Measurements from ENCODE around the gene CGB2.
"Not testable (repeated sequence)": the region's sequence is repeated elsewhere in the genome, so short reads cannot be mapped to it uniquely, and the experiment has no call there.

The CGB2 gene

DNA sequence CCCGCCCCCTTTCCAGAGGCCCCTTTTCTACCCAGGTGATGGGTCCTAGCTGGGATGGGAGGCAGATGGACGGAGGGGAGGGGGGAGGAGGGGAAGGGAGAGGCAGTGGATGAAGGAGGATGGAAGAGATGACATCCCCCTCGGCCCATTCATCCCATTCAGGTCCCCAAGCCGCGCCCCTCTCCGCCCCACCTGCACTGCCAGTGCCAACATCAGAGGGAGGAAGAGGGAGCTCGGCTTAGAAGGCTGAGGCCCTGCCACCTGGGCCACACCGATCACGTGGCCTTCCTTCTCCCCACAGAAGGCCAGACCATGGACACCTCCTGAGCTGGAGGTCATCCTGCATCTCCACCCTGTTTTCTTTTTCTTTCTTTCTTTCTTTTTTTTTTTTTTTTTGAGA lies 3.0 kb upstream of the CGB2 start:
- H3K27me3 ChIP-seq (ENCODE audit: control insufficient read depth, insufficient read depth, low read length); H3K4me3 ChIP-seq (ENCODE audit: low read length); H3K36me3 ChIP-seq (ENCODE audit: control insufficient read depth, insufficient read depth, low read length); H3K27ac ChIP-seq (ENCODE audit: low read depth, low read length); H3K4me1 ChIP-seq (ENCODE audit: control insufficient read depth, insufficient read depth, low read length); H3K9ac ChIP-seq (ENCODE audit: low read length): not testable (repeated sequence)

DNA sequence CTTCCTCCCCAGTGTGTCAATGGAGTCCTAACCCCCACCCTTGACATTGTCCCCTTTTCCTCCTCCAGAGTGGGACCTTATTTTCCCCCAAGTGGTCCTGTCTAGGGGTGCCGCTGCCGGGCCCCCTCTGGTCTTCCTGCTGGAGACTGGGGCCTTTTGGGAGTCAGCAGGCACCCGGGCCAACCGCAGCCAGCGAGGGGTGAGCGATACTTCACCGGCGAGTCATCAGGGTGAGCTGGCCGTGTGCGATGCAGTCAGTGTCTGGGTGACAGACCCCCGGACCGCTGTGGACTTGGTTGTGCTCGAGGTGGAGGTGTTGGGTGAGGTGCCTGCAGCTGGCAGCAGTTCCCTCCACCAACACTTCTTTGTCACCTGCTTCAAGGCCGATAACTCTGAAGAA lies 1.9 kb upstream of the CGB2 start:
- not testable (repeated sequence) for H3K27me3 ChIP-seq (ENCODE audit: control insufficient read depth, insufficient read depth, low read length); H3K27ac ChIP-seq (ENCODE audit: low read depth, low read length); H3K4me1 ChIP-seq (ENCODE audit: control insufficient read depth, insufficient read depth, low read length); H3K4me3 ChIP-seq (ENCODE audit: low read length); H3K36me3 ChIP-seq (ENCODE audit: control insufficient read depth, insufficient read depth, low read length); H3K9ac ChIP-seq (ENCODE audit: low read length)

DNA sequence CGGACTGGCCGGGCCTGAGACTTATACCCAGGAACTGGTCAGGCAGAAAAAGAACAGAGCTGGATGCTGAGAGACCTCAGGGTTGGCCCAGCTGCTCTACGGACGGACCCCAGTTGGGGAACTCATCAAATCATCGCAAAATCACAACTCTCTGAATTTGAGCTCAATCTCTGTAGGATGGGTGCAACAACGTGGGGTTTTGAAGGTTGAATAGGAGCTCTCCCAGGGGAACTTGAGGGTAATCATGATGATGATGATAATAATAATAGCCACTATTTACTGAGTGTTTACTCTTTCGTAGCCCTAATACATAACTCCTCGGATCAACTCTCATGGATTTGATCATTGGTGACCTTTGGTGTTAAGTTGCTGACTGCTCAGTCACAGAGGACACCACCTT lies 1.4 kb upstream of the CGB2 start:
- H3K36me3 ChIP-seq (ENCODE audit: control insufficient read depth, insufficient read depth, low read length); H3K27ac ChIP-seq (ENCODE audit: low read depth, low read length); H3K9ac ChIP-seq (ENCODE audit: low read length); H3K4me1 ChIP-seq (ENCODE audit: control insufficient read depth, insufficient read depth, low read length); H3K4me3 ChIP-seq (ENCODE audit: low read length); H3K27me3 ChIP-seq (ENCODE audit: control insufficient read depth, insufficient read depth, low read length): not testable (repeated sequence)

DNA sequence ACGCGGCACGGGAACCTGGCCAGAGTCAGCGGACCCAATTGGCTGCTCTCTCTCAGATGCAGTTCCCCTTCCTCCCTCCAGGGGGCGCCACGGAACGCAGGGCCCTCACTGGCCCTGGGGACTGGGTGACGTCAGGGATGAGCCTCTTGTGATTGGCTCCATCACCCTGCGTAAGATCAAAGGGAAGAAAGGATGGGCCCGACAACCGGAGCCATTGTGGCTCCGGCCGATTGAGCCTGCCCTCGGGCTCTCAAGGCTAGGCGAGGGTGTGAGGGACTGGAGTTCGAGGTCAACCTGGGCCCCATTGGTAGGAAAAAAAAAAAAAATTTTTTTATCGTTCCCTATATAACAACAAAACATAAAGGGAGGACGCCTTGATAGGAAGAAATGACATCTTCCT lies 5.1 kb downstream of the CGB2 start, which contains the start of gene CGB1:
Gene CGB1, minus strand, starts transcription at position 81 of the 400 bp plus-strand sequence. CDS start 184 bp downstream, outside the sequence.
- H3K4me3 ChIP-seq (ENCODE audit: low read length); H3K27ac ChIP-seq (ENCODE audit: low read depth, low read length); H3K36me3 ChIP-seq (ENCODE audit: control insufficient read depth, insufficient read depth, low read length); H3K27me3 ChIP-seq (ENCODE audit: control insufficient read depth, insufficient read depth, low read length); H3K4me1 ChIP-seq (ENCODE audit: control insufficient read depth, insufficient read depth, low read length); H3K9ac ChIP-seq (ENCODE audit: low read length): not testable (repeated sequence)

DNA sequence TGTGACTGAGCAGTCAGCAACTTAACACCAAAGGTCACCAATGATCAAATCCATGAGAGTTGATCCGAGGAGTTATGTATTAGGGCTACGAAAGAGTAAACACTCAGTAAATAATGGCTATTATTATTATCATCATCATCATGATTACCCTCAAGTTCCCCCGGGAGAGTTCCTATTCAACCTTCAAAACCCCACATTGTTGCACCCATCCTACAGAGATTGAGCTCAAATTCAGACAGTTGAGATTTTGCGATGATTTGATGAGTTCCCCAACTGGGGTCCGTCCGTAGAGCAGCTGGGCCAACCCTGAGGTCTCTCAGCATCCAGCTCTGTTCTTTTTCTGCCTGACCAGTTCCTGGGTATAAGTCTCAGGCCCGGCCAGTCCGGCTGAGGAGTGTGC lies 6.4 kb downstream of the CGB2 start:
- H3K27ac ChIP-seq (ENCODE audit: low read depth, low read length); H3K4me1 ChIP-seq (ENCODE audit: control insufficient read depth, insufficient read depth, low read length); H3K9ac ChIP-seq (ENCODE audit: low read length); H3K36me3 ChIP-seq (ENCODE audit: control insufficient read depth, insufficient read depth, low read length); H3K27me3 ChIP-seq (ENCODE audit: control insufficient read depth, insufficient read depth, low read length); H3K4me3 ChIP-seq (ENCODE audit: low read length): not testable (repeated sequence)

DNA sequence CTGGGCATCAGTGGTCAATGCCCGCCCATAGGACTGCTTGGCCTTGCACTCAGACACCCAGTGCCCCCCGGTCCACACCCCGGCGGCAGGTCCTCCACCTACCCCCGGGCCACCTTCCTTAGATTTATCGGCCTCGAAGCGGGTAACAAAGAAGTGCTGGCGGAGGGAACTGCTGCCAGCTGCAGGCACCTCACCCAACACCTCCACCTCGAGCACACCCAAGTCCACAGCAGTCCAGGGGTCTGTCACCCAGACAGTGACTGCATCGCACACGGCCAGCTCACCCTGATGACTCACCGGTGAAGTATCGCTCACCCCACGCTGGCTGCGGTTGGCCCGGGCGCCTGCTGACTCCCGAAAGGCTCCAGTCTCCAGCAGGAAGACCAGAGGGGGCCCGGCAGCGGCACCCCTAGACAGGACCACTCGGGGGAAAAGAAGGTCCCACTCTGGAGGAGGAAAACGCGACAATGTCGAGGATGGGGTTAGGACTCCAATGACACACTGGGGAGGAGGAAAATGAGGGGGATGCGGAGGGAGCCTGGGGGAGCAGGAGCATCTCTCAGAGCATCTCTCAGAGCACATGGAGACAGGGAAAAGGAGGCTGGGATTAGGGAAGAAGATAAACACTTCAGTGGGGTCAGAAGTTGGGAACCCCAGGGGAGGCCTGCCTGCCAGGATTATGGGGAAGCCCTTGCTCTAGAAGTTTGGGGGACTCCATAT lies 7.0 kb downstream of the CGB2 start:
- H3K4me3 ChIP-seq (ENCODE audit: low read length); H3K4me1 ChIP-seq (ENCODE audit: control insufficient read depth, insufficient read depth, low read length); H3K27me3 ChIP-seq (ENCODE audit: control insufficient read depth, insufficient read depth, low read length); H3K9ac ChIP-seq (ENCODE audit: low read length); H3K27ac ChIP-seq (ENCODE audit: low read depth, low read length); H3K36me3 ChIP-seq (ENCODE audit: control insufficient read depth, insufficient read depth, low read length): not testable (repeated sequence)

DNA sequence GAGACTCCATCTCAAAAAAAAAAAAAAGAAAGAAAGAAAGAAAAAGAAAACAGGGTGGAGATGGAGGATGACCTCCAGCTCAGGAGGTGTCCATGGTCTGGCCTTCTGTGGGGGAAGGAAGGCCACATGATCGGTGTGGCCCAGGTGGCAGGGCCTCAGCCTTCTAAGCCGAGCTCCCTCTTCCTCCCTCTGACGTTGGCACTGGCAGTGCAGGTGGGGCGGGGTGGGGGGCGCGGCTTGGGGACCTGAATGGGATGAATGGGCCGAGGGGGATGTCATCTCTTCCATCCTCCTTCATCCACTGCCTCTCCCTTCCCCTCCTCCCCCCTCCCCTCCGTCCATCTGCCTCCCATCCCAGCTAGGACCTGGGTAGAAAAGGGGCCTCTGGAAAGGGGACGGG lies 8.0 kb downstream of the CGB2 start:
- not testable (repeated sequence) for H3K9ac ChIP-seq (ENCODE audit: low read length); H3K36me3 ChIP-seq (ENCODE audit: control insufficient read depth, insufficient read depth, low read length)

DNA sequence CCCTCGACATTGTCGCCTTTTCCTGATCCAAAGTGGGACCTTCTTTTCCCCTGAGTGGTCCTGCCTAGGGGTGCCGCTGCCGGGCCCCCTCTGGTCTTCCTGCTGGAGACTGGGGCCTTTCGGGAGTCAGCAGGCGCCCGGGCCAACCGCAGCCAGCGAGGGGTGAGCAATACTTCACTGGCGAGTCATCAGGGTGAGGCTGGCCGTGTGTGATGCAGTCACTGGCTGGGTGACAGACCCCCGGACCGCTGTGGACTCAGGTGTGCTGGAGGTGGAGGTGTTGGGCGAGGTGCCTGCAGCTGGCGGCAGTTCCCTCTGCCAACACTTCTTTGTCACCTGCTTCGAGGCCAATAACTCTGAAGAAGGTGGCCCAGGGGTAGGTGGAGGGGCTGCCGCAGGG lies 10.5 kb downstream of the CGB2 start:
- H3K9ac ChIP-seq (ENCODE audit: low read length) = no peak overlapping the region
- H3K27me3 ChIP-seq (ENCODE audit: control insufficient read depth, insufficient read depth, low read length) = no peaks in the 10 kb centered on the region
- no peaks in the 10 kb centered on the region for H3K4me1 ChIP-seq (ENCODE audit: control insufficient read depth, insufficient read depth, low read length)
- H3K4me3 ChIP-seq (ENCODE audit: low read length) = no peak overlapping the region
- H3K36me3 ChIP-seq (ENCODE audit: control insufficient read depth, insufficient read depth, low read length) = no peaks in the 10 kb centered on the region
- no peak overlapping the region for H3K27ac ChIP-seq (ENCODE audit: low read depth, low read length)

More for the DNA sequence above, 8.0 kb downstream of the CGB2 start:
- H3K4me3 ChIP-seq (ENCODE audit: low read length); H3K4me1 ChIP-seq (ENCODE audit: control insufficient read depth, insufficient read depth, low read length); H3K27ac ChIP-seq (ENCODE audit: low read depth, low read length); H3K27me3 ChIP-seq (ENCODE audit: control insufficient read depth, insufficient read depth, low read length): not testable (repeated sequence)

DNA sequence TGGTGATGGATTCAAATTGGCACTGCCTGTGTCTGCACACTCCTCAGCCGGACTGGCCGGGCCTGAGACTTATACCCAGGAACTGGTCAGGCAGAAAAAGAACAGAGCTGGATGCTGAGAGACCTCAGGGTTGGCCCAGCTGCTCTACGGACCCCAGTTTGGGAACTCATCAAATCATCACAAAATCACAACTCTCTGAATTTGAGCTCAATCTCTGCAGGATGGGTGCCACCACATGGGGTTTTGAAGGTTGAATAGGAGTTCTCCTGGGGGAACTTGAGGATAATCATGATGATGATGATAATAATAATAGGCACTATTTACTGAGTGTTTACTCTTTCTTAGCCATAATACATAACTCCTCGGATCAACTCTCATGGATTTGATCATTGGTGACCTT lies 11.0 kb downstream of the CGB2 start:
- H3K36me3 ChIP-seq (ENCODE audit: control insufficient read depth, insufficient read depth, low read length); H3K27me3 ChIP-seq (ENCODE audit: control insufficient read depth, insufficient read depth, low read length); H3K4me1 ChIP-seq (ENCODE audit: control insufficient read depth, insufficient read depth, low read length); H3K9ac ChIP-seq (ENCODE audit: low read length); H3K4me3 ChIP-seq (ENCODE audit: low read length); H3K27ac ChIP-seq (ENCODE audit: low read depth, low read length): not testable (repeated sequence)

DNA sequence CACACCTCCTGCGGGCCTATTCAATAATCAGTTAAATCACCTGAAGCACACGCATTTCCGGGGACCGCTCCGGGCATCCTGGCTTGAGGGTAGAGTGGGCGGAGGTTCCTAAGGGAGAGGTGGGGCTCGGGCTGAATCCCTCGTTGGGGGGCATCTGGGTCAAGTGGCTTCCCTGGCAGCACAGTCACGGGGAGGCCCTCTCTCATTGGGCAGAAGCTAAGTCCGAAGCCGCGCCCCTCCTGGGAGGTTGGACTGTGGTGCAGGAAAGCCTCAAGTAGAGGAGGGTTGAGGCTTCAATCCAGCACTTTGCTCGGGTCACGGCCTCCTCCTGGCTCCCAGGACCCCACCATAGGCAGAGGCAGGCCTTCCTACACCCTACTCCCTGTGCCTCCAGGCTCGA lies 11.9 kb downstream of the CGB2 start, which contains the start of gene CGB5:
Gene CGB5, plus strand, starts transcription at position 301 of the 400 bp plus-strand sequence. CDS start 362 bp downstream, outside the sequence.
- H3K27ac ChIP-seq (ENCODE audit: low read depth, low read length); H3K4me1 ChIP-seq (ENCODE audit: control insufficient read depth, insufficient read depth, low read length); H3K27me3 ChIP-seq (ENCODE audit: control insufficient read depth, insufficient read depth, low read length); H3K36me3 ChIP-seq (ENCODE audit: control insufficient read depth, insufficient read depth, low read length); H3K4me3 ChIP-seq (ENCODE audit: low read length); H3K9ac ChIP-seq (ENCODE audit: low read length): not testable (repeated sequence)

DNA sequence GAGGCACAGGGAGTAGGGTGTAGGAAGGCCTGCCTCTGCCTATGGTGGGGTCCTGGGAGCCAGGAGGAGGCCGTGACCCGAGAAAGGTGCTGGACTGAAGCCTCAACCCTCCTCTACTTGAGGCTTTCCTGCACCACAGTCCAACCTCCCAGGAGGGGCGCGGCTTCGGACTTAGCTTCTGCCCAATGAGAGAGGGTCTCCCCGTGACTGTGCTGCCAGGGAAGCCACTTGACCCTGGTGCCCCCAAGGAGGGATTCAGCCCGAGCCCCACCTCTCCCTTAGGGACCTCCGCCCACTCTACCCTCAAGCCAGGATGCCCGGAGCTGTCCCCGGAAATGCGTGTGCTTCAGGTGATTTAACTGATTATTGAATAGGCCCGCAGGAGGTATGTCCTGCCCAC lies 17.3 kb downstream of the CGB2 start, which contains the start of gene CGB8:
Gene CGB8, minus strand, starts transcription at position 101 of the 400 bp plus-strand sequence. CDS start 372 bp downstream, outside the sequence.
- H3K36me3 ChIP-seq (ENCODE audit: control insufficient read depth, insufficient read depth, low read length); H3K4me1 ChIP-seq (ENCODE audit: control insufficient read depth, insufficient read depth, low read length); H3K27me3 ChIP-seq (ENCODE audit: control insufficient read depth, insufficient read depth, low read length); H3K4me3 ChIP-seq (ENCODE audit: low read length); H3K9ac ChIP-seq (ENCODE audit: low read length); H3K27ac ChIP-seq (ENCODE audit: low read depth, low read length): not testable (repeated sequence)

- H3K36me3 ChIP-seq (ENCODE audit: control insufficient read depth, insufficient read depth, low read length); H3K4me3 ChIP-seq (ENCODE audit: low read length); H3K9ac ChIP-seq (ENCODE audit: low read length); H3K27me3 ChIP-seq (ENCODE audit: control insufficient read depth, insufficient read depth, low read length); H3K4me1 ChIP-seq (ENCODE audit: control insufficient read depth, insufficient read depth, low read length); H3K27ac ChIP-seq (ENCODE audit: low read depth, low read length): not testable (repeated sequence)
Measured at GRCh38 chr19:49049834-49050233, 18.1 kb downstream of the CGB2 start.

DNA sequence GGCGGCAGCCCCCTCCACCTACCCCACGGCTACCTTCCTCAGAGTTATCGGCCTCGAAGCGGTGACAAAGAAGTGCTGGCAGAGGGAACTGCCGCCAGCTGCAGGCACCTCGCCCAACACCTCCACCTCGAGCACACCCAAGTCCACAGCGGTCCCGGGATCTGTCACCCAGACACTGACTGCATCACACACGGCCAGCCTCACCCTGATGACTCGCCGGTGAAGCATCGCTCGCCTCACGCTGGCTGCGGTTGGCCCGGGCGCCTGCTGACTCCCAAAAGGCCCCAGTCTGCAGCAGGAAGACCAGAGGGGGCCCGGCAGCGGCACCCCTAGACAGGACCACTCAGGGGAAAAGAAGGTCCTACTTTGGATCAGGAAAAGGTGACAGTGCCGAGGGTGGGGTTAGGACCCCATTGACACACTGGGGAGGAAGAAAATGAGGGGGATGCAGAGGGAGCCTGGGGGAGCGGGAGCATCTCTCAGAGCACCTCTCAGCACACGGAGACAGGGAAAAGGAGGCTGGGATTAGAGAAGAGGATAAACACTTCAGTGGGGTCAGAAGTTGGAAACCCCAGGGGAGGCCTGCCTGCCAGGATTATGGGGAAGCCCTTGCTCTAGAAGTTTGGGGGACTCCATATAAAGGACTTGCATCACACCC lies 18.8 kb downstream of the CGB2 start:
- H3K27me3 ChIP-seq (ENCODE audit: control insufficient read depth, insufficient read depth, low read length); H3K36me3 ChIP-seq (ENCODE audit: control insufficient read depth, insufficient read depth, low read length); H3K4me1 ChIP-seq (ENCODE audit: control insufficient read depth, insufficient read depth, low read length): not testable (repeated sequence)

More for the DNA sequence above, 18.8 kb downstream of the CGB2 start:
- not testable (repeated sequence) for H3K9ac ChIP-seq (ENCODE audit: low read length); H3K4me3 ChIP-seq (ENCODE audit: low read length); H3K27ac ChIP-seq (ENCODE audit: low read depth, low read length)

Data from rectal smooth muscle tissue (tissue), 1 donor.